Esophagus squamous epithelium (tissue), 5 donors: ENCODE results near the gene CENPO. TPM values are rescaled to one million over a fixed set of nuclear protein-coding genes. Genes with fewer than 3 reads are reported as not detected.

Source experiments
- DNase-seq: peaks from one replicate; lab custom pipeline; 2025; lab: John Stamatoyannopoulos, UW
- H3K27ac ChIP-seq, 4 donors: fragments of 200-600 bp; sonication (generic); one replicate each; pipeline ENCODE4 v1.5.1; 2016 to 2019; ENCODE audit warnings: mild to moderate bottlenecking in 1 of 4
- H3K27me3 ChIP-seq, 4 donors: fragments of 200-600 bp; sonication (generic); 1 replicate in 3 of 4; 2 replicates in 1 of 4; pipeline versions ENCODE4 v1.5.1 to v1.6.0; 2017 to 2021; ENCODE audit warnings: antibody characterized with exemption in 1 of 4
- H3K36me3 ChIP-seq, 3 donors: fragments of 200-600 bp; sonication (generic); one replicate each; pipeline ENCODE4 v1.5.1; 2016 to 2019
- H3K4me1 ChIP-seq, 3 donors: fragments of 200-600 bp; sonication (generic); one replicate each; pipeline ENCODE4 v1.5.1; 2017 to 2019
- H3K4me3 ChIP-seq, 4 donors: fragments of 200-600 bp; sonication (generic); 1 replicate in 3 of 4; 2 replicates in 1 of 4; pipeline ENCODE4 v1.5.1; 2016 to 2019; ENCODE audit warnings: mild to moderate bottlenecking in 2 of 4, moderate library complexity in 1 of 4
- H3K9me3 ChIP-seq, 3 donors: fragments of 200-600 bp; sonication (generic); one replicate each; pipeline ENCODE4 v1.5.1; 2016 to 2019
- CTCF ChIP-seq, 6 experiments: fragments of 450-650 bp in 4 of 6; fragments of 200-600 bp in 2 of 6; sonication (generic) in 2 of 6; IDR thresholded peaks; one replicate each; pipeline ENCODE4 v1.5.1; 2016 to 2019; ENCODE audit warnings: antibody characterized with exemption in 6 of 6, mild to moderate bottlenecking in 4 of 6, moderate library complexity in 4 of 6
- POLR2A ChIP-seq, 4 donors: fragments of 450-650 bp; IDR thresholded peaks; one replicate each; pipeline ENCODE4 v1.6.1; 2017; ENCODE audit warnings: antibody characterized with exemption in 4 of 4, mild to moderate bottlenecking in 4 of 4, moderate library complexity in 3 of 4
- WGBS, 2 donors: methylation state at CpG; one replicate each; pipeline ENCODE4 v1.1.5; 2018; 5-methylcytosine and 5-hydroxymethylcytosine counted together
- intact Hi-C: fragments of 100-400 bp; cut with DNase I; formaldehyde crosslinking; loops from one replicate; pipeline ENCODE4 v1.15.0; 2022
- total RNA-seq, 4 donors: library from RNA; depleted of rRNA; stranded (reverse); fragments of >200 nt; gene quantifications; one replicate each; pipeline ENCODE4 v1.1.0, GENCODE V29; 2016
- donor health status: DM: yes; HTN: yes; CAD: no.

Gene CENPO
- total RNA-seq, 4 donors from 2014 or later, result 3.5 to 12.2 (median 6.4) TPM

GRCh38 chr2:24771061-24771460 is 22.2 kb upstream of the CENPO start:
- peaks cover 0 to 44% (median 0%) of the 10 kb centered on the region in 3 donors for H3K36me3 ChIP-seq
- WGBS, 2 donors, result 89 to 96% methylated on average over 5 of the region's 5 CpGs
- H3K4me1 ChIP-seq, result peaks cover 0 to 6% (median 0%) of the 10 kb centered on the region in 3 donors
- intact Hi-C loops, result no loop called here
- no peak for DNase-seq
- TF ChIP-seq CTCF (IDR thresholded peaks at IDR 0.05) (no peak), POLR2A (IDR thresholded peaks at IDR 0.05) (no peak)
- H3K27me3 ChIP-seq, result no peaks in the 10 kb centered on the region
- H3K27ac ChIP-seq, result no peak overlapping the region
- no peaks in the 10 kb centered on the region for H3K9me3 ChIP-seq
- no peak overlapping the region for H3K4me3 ChIP-seq

GRCh38 chr2:24771764-24772586 is 21.2 kb upstream of the CENPO start:
- H3K27ac ChIP-seq, result no peak overlapping the region
- TF ChIP-seq POLR2A (IDR thresholded peaks at IDR 0.05), result no peak
- no peak for TF ChIP-seq CTCF (IDR thresholded peaks at IDR 0.05)

GRCh38 chr2:24774373-24774772 is 18.9 kb upstream of the CENPO start:
- H3K36me3 ChIP-seq, result peaks cover 0 to 19% (median 0%) of the 10 kb centered on the region in 3 donors
- no peaks in the 10 kb centered on the region for H3K9me3 ChIP-seq
- no peak overlapping the region for H3K27ac ChIP-seq
- WGBS, 2 donors, result 60 to 83% methylated on average over 1 to 2 of the region's 3 CpGs
- DNase-seq, result no peak
- no peak overlapping the region for H3K4me3 ChIP-seq
- no peaks in the 10 kb centered on the region for H3K27me3 ChIP-seq
- intact Hi-C loops, result no loop called here
- no peaks in the 10 kb centered on the region for H3K4me1 ChIP-seq
- no peak for TF ChIP-seq CTCF (IDR thresholded peaks at IDR 0.05)
- no peak for TF ChIP-seq POLR2A (IDR thresholded peaks at IDR 0.05)

More at GRCh38 chr2:24771764-24772586, 21.2 kb upstream of the CENPO start:
- Histone ChIP-seq H3K9me3 (no peaks in the 10 kb centered on the region), H3K27me3 (no peaks in the 10 kb centered on the region), H3K4me3 (no peak overlapping the region), H3K36me3 (peaks cover 0 to 34% (median 0%) of the 10 kb centered on the region in 3 donors), H3K4me1 (peaks cover 0 to 6% (median 0%) of the 10 kb centered on the region in 3 donors)
- intact Hi-C loops, result no loop called here
- 86 to 92% methylated on average over 3 to 5 of the region's 5 CpGs for WGBS, 2 donors
- no peak for DNase-seq

- Histone ChIP-seq H3K27me3 (no peaks in the 10 kb centered on the region), H3K4me1 (no peaks in the 10 kb centered on the region), H3K9me3 (no peaks in the 10 kb centered on the region), H3K27ac (no peak overlapping the region), H3K4me3 (no peak overlapping the region), H3K36me3 (no peaks in the 10 kb centered on the region)
- no peak for DNase-seq
- intact Hi-C loops, result no loop called here
- TF ChIP-seq POLR2A (IDR thresholded peaks at IDR 0.05) (no peak), CTCF (IDR thresholded peaks at IDR 0.05) (no peak)
- WGBS, 2 donors, result 70 to 88% methylated on average over 2 of the region's 2 CpGs
Observed at GRCh38 chr2:24779116-24779515, 14.1 kb upstream of the CENPO start.

- no peaks in the 10 kb centered on the region for H3K4me1 ChIP-seq
- H3K36me3 ChIP-seq, result no peaks in the 10 kb centered on the region
- no peaks in the 10 kb centered on the region for H3K27me3 ChIP-seq
- no peak overlapping the region for H3K27ac ChIP-seq
- H3K4me3 ChIP-seq, result no peak overlapping the region
- 84 to 93% methylated on average over 2 of the region's 3 CpGs for WGBS, 2 donors
- H3K9me3 ChIP-seq, result no peaks in the 10 kb centered on the region
- no peak for DNase-seq
- TF ChIP-seq POLR2A (IDR thresholded peaks at IDR 0.05) (no peak), CTCF (IDR thresholded peaks at IDR 0.05) (no peak)
- intact Hi-C loops, result no loop called here
Observed at GRCh38 chr2:24783641-24784040, 9.6 kb upstream of the CENPO start.
